HG02970 (cell line): ENCODE data around the gene POU5F2.

Source experiments
- ATAC-seq: cut with Tn5 transposase; IDR thresholded peaks from one replicate; pipeline ENCODE4 v1.9.1; 2021; ENCODE audit warnings: mild to moderate bottlenecking, moderate library complexity, moderate number of reproducible peaks; ENCODE audit not compliant: unreplicated experiment, low FRiP score

The POU5F2 gene

DNA sequence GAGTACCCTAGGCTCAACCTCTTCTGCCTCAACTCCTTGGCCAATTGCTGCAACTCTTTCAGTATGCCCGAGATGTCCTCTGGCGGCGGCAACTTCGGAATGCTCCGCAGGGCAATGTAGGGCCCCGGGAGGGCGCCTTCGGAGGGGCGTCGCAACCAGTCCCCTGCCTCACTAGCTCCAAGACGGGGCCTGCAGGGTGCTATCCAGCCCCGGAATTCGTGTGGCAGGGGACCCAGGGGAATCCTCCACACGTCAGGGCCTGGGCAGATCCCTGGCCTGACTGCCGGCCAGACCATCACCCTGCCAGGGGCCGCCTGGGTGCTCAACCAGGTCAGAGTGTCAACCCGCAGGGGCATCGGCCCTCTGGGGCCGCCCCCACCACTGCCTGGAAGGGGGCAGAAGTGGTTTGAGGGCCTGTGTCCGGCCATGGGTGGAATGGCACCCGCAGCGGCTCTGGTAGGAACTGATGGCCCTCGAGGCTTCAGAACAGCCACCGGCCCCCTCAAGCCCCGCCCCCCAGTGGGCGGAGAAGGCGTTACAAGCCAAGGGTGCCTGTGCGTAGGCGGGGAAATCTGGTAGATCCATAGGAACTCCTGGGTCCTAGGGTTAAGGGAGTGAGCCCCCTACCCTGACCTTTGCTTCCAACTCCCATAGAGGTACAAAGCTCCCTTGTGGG lies at the start of gene POU5F2:
Gene POU5F2, minus strand, starts transcription at position 465 of the 676 bp plus-strand sequence. Its CDS starts 37 bp downstream, at position 428.
- no peak for ATAC-seq

DNA sequence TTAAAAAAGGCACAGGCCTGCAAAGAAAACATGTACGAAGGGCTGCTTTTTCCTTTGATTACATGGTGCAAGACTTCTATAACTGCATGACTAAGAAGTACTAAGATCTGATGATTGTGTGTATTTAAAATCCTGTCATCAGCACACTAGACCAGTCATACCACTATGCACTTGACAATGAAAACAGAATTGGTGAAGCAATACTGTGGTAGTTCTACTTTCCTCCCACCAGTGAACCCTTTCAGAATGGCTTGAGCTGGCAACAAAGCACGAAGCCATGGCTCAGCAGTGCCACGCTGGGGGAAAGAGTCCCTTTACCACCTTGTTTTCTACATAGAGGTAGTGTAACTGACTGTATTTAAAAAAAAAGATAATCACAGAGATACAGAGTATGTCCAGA lies 49.0 kb upstream of the POU5F2 start:
- ATAC-seq = no peak

- ATAC-seq = no peak
Measured at GRCh38 chr5:93789173-93790067, 48.0 kb upstream of the POU5F2 start.

DNA sequence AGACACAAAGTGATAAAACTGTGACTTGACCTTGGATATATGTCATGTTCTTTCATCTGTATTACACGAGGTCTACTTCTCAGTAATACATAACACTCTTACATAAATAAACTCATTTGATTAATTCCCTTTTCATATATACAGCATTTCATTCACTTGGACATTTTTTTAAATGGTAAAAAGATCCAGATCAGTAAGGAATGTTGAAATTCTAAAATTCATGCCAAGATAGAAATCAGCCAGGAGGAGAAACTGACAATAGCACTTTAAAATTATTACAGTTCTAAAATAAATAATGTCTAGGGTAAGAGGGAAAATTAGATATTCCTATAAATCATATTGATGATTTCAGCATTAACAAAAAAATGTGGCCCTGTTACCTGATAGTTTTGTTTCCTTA lies 46.2 kb upstream of the POU5F2 start:
- ATAC-seq = no peak

DNA sequence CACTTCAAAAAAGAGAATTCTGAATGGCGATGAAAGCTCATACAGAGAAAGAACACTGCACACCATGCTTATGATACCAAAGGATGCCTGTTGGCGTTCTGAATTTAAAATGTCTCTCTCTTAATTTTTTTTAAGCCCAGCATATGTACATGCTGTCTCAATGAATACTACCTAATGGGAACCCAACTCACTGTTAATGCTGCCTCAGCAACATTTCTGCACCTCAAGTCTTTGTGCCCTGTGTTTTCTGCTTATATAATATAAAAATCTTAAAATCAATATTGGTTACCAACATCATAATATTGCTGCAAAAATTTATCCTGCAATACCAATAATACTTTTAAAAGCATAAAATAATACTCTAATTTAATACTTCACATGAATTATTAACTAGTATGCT lies 44.1 kb upstream of the POU5F2 start:
- no peak for ATAC-seq

DNA sequence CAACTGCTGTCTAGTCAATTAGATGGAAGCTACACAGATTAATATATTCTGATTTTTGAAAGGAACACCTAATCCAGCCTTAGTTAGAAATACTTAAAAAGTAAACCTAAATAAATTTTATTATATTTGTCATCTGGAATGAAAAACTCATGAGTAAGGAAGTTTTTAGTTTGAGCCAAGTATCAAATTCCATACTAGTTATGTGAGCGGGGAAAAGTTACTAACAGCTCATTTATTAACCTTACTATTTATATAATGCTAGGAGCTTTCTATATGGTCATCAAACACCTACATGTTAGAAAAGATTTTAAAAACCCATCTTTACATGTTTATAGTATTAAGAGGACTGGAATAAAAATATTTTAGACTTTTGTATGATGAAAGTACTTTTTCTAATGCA lies 41.6 kb upstream of the POU5F2 start:
- no peak for ATAC-seq

- ATAC-seq = no peak
Measured at GRCh38 chr5:93777620-93778019, 36.2 kb upstream of the POU5F2 start.

GRCh38 chr5:93756372-93756771 lies 15.0 kb upstream of the POU5F2 start:
- ATAC-seq = no peak

- ATAC-seq = no peak
Measured at GRCh38 chr5:93755716-93756115, 14.3 kb upstream of the POU5F2 start.

GRCh38 chr5:93748875-93749397 lies 7.5 kb upstream of the POU5F2 start:
- no peak for ATAC-seq

DNA sequence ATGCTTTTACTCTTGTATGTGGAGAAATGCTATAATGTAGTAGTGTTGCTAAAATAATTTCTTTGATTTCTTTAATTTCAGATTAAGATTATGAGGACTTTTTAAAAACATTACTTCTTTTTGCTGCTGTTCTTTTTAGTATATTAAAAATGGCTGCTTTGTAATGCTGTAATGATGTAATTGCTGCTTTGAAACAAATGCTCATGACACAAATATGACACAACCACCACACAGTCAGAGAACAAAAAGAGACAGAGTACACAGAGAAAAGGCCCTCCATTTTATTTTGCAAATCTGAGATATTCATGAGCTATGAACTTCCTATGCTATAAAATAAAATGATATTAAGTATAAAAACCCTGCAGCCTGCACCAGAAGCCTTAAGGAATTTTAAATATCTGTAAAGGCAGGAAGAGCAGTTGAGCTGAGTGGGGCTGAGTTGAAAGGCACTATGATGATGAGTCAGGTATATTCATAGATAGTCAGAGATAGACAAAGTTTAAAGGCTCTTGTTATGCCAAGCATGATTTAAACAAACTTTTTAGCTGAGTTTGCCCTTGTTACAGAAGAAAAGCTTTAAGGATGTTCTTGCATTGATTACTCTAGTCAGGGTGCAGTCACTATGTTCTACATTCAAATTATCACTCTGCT lies 5.1 kb upstream of the POU5F2 start:
- ATAC-seq = no peak

DNA sequence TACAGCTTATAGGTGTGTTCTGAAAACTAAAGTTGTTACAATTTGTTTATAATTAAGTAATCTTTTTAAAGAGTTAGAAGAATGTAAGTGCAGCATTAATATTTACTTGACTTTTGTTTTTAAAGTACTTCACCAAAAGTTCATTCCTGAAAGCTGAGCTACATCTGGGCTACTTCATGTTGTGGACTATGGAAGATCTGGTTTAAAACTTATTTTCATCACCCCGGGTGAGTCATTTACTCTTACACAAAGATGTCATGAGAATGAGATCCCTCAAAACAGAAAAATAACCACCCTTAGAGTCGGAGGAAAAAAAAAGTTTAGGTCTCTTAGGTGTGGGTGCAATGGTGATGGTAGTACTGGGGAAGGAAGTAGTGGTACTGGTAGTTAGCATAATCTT lies 5.1 kb downstream of the POU5F2 start:
- no peak for ATAC-seq

DNA sequence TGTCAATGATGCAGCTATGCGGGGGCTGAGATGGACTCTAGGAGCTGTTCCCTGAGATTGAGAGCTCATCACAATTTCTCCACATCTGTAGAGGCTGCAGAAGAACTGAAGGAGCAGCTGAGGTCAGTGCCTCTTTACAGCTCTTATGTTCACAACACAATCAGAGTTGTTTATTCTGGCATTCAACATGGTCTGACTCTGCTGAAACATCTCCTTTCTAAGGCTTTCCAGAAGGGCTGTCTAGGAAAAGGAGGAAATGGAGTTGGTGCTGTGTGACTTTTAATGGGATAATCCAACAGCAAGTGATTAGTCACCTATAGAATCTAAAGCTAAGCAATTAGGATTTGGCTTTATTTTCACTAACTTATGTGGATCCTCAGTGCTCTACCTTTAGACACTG lies 6.0 kb downstream of the POU5F2 start:
- ATAC-seq = no peak

- ATAC-seq = no peak
Measured at GRCh38 chr5:93731987-93732386, 9.4 kb downstream of the POU5F2 start.

GRCh38 chr5:93726595-93726994 lies 14.8 kb downstream of the POU5F2 start:
- ATAC-seq = no peak

DNA sequence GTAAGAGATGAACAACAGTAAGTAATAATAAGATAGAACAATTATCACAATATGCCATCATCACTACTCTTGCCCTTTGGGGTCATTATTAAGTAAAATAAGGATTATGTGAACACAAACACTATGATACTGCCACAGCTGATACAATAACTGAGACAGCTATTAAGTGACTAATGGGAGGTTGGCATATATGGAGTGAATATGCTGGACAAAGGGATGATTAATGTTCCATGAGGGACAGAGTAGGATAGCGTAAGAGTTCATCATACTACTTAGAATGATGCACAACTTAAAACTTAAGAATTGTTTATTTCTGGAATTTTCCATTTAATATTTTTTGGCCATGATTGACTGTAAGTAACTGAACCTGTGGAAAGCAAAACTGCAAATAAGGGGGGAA lies 16.6 kb downstream of the POU5F2 start:
- no peak for ATAC-seq

- no peak for ATAC-seq
Measured at GRCh38 chr5:93723681-93724080, 17.7 kb downstream of the POU5F2 start.

DNA sequence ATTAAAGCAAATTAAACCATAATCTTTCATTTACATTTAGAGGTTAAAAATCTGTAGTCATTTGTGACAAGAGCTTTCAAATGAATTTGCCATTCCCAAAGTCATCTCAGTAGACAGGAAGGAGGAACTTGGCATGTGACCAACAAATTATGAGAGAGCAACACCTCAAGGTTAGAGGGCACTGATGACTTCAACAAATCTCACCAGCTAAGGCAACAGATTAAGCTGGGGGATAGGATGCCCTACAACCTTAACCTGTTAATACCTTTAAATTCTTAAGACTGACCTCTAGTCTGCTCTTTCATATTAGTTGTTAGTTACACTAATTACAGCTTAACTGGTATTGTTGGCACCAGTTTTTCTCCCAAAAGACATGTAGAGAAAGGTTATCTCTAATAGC lies 18.4 kb downstream of the POU5F2 start:
- no peak for ATAC-seq

GRCh38 chr5:93722588-93722987 lies 18.8 kb downstream of the POU5F2 start:
- ATAC-seq = no peak

GRCh38 chr5:93721511-93721910 lies 19.9 kb downstream of the POU5F2 start:
- no peak for ATAC-seq

DNA sequence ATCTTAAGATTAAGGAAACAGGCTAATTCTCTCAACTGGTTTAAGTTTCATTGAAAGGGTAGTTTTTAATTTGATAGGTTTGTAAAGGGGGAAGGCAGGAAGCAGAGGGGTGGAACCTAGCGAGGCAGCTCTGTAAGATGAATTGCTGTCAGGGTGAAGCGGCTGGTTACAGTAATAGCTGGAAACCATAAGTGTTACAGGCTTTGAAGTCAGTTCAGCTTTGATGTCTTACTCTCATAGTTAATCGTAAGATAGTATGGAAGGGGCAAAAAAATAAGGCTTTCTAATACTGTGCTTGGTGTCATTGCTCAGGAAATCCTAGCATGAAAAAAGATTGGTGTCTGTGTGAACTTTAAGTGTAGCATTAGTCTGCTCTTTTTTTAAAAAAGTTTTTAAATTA lies 20.3 kb downstream of the POU5F2 start:
- ATAC-seq = no peak
